CD4-positive, alpha-beta T cell treated with Interferon gamma for 1 hour (primary cell): Measurements from ENCODE around the gene RFX4.
A peak's percentile ranks its signal among the peaks of the same experiment; 100 is the strongest.

Source experiments
- DNase-seq: peaks from one replicate; pipeline ENCODE4 v3.0.0-alpha.2; 2020

RFX4 gene

DNA sequence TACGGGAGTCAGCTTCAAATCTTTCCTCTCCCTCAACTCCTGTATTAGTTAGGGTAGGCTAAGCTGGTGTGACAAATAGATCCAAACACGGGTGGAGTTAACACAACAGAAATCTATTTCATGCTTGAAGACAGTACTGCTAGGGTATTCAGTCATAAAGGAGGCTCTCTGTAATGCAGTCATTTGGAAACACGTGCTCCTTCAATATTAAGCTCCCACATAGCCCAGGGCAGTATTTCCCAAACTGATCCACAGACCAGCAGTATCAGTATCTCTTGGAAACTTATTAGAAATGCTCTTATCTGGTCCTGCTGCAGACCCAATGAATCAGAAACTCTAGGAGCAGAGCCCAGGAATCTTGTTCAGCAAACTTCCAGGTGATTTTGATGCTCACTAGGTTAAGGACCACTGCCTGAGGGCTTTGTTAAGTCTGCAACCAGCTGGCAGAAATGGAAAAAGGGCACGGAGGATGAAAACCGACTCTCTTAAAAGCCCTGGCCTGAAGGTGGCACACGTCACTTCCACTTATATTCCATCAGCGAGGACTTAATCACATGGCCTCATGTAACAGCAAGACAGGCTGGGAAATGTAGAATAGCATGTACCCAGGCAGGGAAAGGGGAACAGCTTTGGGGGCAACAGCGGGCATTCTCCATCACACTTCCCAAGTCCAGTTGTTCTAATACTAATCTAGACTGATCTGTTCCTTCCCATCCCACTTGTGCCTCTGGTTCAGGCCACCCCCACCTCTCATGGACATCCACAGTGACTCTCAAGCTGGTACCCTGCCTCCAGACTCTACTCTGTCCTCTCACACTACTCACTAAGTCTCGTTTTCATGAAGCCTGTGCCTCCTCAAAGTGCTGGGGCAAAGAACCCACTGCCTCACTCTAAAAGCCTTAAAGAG lies 153.5 kb downstream of the RFX4 start:
- peak; percentile 15 for DNase-seq

DNA sequence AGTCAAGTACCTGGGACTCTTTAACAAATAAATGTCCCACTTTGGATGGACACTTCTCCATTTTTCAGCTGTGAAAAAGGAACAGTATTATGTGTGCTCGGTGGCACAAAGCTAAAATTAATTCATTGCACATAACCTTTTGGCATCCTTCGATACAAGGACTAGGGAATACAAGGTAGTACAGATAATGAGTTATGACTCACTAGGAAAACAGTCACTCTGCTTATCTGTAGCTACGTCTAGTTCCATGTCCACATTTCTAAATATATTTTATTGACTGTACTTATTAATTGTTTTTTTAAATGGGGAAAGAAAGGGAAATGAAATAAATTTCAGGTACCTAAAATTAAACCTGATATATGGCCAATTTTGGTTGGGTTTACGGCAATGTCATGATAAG lies 156.5 kb downstream of the RFX4 start:
- no peak for DNase-seq

DNA sequence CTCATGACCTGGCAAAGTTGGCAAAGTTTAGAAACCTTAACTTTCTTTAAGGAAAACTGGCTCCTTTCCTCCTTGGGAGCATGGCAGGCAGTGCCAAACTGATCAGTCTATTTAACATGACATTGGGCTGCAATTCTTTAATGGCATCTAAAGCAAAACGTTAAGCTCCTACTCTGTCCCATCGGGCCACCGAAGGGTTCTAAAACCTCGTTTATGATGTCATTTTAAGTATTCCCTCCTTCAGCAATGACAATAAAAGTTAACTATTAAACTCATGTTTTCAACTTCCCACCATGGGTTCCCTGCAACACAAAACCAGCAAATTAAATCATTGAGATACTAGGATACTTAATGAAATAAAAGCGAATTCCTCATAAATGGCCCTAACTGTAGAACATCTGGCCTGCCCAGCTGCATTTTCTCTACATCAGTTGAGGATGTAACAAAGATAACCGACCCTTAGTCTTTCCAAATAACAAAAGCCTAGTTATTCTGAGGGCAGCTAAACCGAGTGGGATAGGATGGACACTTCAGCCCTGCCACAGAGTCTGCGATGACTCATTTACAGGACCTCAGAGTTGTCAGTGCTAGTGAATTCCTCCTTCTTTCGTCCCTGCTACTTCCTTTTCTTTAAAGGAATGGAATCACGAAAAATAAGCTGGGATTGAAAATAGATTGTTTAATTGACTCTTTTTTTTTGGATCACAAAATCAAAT lies 157.2 kb downstream of the RFX4 start:
- DNase-seq: no peak

DNA sequence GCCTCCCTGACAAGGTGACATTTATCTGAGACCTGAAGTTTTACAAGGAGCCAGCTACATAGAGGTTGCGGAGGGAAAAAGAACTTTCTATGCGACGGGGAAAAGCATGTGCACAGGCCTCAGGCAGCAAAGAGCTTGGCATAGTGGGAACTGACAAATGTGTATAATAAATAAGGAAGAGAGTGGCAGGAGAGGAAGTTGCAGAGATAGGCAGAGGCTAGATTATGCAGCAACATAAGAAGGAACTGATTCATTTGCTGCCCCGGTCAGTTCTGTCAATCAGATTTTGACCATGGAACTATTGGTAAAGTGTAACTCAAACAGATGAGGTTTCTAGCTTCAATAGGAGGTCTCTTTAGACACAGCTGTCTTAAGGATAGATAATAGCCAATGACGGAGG lies 158.0 kb downstream of the RFX4 start:
- no peak for DNase-seq

DNA sequence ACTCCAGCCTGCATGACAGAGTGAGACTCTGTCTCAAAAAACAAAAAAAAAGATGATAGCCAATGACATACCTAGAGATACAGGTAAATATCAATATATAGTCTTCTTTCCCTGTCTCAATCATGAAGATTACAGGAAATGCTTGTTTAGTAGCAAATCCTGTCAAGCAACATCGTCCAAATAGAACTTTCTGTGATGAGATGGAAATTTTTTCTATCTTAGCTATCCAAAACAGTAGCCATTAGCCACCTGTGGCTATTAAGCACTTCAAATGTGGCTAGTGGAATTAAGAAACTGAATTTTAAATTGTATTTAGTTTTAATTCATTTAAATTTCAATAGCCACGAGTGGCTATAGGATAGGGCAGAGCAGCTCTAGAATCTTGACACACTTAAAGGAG lies 158.4 kb downstream of the RFX4 start:
- no peak for DNase-seq

DNA sequence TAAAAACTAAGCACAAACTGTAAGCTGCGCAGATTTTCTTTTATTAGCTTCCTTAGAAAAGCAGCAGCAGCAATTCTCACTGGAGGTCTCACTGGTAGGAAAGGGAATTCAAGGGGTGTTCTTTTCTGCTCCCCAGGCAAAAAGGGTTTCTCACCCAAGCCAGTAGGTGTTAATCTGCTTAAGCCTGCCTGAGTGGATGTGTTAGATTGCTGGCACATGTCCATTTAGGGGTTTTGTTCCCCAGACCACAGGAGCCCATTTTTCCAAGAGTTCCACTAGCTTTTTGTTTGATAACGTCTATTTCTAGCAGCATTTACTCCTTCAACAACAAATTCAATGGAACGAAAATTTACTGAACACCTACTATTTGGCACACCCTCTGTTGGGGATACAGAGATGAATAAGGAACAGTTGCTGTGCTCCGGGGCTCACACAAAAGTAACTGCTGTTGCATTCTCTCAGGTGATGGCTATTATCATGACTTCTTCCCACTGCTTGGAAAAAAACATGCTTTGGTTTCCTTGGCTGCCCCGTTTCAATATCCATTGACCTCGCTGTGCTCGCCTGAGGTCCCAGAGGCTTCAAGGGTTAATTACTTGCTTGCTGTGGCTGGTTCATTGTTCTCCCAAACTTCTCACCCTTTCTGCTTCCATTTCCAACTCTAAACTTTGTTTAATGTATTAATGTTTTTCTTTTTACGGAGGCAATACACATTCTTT lies 160.6 kb downstream of the RFX4 start:
- no peak for DNase-seq

DNA sequence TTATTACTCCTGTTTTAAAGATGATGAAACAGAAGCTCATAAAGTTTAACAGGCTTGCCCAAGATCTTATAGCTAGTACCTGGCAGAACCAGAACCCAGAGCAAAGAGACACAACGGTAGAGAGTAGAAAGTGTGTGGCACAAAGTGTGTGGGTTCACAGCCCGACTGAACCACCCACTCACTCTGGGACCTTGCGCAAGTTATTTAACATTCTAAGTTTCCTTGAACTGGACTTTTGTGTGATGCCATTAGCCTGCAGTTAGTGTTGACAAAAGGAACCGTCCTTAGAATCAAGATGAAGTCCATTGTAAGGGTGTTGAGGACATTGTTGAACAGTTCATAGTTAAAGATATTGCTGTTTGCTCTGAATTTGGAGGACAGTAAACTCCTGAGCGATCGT lies 161.8 kb downstream of the RFX4 start:
- no peak for DNase-seq

DNA sequence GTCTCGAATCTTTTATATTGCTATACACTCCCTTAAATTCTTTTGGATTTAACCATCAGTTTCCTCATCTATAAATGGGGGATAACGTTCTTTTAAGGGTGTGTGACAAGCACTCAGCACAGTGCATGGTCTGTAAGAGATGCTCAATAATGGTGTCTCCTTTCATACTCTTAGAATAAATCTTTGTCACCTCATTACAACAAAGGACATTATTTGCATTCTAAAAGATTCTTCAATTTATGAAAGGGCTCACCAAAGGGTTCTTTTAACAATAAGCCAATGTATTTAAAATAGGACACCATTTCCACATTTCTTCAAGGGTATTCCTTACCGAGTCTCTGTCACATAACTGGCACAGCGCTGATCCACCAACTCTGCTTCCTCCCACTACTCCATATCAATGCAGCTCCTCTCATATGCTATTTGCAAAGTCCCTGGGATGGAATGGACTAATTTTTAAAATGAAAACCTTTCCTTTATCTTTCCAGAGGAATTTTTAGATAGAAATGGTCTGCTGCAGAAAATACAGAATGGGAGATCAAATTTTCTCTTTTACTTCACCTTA lies 162.5 kb downstream of the RFX4 start:
- no peak for DNase-seq

DNA sequence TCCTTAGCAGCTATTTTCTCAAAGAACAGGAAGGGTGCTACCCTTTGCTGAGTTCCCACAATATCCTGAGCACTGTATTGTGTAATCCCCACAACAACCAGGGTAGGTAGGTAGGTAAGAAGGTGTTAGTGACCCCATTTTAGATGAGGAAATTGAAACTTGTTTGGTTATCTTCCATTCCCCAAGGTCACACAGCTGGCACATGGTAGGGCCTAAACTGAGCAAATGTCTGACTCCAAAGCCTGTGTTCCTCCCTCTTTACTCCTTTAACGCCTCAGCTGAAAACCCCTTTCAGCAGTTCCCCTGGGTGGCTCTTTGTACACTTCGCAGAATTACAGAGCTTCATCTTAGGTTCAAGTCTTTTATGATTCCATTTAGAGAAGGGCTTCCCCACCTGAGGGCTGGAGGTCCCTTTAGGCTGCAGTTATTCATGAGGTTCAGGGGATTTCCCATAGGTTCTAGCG lies 165.2 kb downstream of the RFX4 start:
- peak; percentile 43 for DNase-seq

DNA sequence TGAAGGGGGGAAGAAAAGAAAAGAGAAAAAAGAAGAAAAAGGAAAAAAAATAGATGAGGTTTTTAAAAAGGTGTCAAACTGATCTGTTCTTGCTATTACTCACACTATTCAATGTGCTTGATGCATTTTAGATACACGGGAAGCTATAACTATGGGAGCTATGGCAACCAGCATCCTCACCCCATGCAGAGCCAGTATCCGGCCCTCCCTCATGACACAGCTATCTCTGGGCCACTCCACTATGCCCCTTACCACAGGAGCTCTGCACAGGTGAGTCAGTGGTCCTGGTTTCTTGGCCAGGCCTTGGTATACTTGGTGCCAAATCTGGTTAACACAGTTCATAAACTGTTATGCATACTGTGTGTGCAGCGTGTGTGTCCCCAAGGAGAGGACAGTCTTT lies 167.7 kb downstream of the RFX4 start:
- no peak for DNase-seq

DNA sequence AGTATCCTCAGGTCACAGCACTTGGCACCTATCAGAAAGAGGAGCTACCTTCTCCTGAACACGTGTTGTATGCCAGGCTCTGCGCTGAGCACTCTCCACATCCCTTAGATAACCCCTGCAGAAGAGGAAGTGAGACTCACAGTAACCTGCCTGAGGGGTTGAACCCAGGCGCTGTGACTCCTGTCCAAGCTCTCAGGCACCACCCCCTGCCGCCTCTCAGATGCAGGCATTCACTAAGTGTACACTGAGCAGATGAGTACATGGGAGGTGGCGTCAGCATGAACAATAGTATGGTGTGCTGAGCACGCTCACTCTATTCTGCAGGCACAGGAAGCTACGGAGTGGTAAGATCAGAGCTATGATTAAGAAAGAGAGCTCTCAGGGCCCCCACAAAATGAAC lies 170.7 kb downstream of the RFX4 start:
- peak; percentile 51 for DNase-seq

DNA sequence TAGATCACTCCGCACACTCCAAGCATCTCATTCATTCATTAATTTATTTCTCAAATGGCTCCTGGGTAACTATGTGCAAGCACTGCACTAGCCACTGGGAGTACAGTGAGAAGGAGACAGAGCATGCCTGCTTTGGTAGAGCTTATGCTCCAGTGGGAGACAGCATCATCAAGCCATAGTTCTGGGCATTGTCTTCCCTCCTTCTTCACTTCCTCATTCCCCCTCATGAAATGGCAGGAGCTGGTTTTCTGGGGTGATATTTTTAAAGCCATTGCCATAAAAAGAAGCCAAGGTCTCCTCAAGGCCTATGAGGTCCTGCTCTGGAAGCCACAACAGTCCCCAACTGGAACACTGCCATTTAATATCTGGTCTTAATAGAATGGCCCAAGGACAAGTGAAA lies 171.5 kb downstream of the RFX4 start:
- no peak for DNase-seq

DNA sequence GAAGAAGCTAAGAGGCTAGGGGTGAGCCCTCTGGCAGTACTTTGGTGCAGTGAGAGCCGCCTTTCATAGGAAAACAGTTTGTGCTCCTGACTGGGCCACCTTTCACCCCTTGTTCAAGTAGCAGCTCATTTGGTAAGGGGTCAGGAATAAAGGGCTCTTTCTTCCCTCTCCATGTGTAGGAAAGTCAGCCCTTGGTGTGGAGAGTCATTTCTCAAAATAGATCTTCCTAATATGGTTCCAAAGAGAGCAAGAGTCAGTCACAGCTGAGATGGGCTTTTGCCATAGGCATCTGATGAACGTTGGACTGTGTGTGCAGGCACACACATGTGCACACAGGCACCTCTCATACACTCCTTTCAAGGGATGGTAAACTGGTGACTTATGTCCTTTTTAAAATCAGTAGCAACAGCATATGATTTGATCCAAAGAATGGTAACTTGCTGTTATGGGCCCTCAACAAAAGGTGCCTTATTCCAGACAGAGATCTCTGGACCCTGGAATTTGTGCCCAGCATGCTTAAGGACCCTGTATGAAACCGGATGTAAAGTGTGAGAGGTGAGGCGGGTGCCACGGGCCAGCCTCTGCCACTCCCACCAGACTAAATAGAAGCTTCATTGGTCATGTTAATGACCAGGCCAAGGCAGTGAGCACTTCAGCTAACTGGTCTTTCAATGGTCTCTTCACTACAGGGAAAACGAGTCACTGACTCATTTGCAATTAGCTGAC lies 175.0 kb downstream of the RFX4 start:
- DNase-seq: no peak

DNA sequence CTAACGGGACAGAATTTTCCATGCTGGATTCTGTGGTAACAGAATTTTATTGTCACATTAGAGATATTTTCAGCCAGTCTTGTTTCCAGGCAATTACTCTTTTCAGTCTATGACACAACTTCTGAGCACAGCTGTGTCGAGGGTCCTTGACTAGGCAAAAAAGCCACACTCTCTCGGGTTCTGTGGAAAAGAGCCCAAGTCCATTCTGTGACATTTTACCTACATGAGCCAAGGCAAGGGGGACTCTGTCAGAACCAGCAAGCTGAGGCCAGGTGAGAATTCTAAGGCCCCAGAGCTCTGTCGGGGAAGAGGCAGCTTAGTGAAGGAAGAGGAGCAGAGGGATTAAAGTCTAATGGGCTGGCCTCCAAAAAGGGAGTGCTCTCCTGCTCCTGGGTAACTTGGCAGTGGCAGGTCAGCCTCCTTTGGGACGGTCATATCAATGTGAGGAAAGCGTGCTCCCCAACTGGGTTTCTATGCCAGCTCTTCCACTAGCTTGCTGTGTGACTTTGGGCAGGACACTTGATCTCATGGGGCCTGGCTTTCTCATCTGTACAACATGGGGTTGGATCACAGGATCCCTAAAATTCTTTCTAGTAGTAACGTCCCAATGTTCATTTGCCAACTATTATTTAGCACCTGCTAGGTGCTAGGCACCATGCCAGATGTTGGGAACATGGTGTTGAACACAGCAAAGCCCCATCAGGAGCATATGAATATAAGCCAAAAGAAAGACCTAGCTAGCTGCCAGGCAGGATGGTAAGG lies 175.7 kb downstream of the RFX4 start:
- DNase-seq: no peak

DNA sequence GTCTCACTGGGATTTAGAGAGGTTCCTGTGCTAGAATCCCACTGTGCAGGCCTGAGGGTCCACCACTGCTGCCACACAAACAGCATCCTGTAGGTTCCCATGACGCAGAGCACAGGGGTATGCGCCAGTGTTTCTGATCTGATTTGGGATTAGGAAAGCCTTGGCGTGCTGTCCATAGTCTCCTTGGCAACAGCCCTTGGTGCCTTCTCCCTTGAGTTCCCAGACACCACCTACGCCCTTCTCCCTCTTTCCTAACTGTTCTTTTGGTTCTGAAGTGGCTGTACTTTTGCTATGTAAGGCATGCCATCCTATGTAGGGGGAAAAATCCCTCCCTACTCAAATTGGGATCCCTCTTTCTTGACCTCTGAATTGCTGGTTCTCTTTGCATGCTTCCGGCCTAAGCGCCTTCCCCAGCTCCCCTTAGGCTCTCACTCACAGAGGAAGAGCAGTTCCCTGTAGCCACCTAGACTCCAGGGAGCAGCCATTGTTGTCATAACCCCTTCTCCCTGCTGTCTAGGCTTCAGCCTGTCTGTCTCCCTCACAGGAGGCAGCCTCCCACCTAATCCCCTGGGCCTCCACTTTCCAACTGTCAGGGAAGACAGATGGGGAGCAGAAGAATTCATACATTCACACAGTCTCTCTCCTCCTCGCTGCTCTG lies 176.9 kb downstream of the RFX4 start:
- DNase-seq: no peak

DNA sequence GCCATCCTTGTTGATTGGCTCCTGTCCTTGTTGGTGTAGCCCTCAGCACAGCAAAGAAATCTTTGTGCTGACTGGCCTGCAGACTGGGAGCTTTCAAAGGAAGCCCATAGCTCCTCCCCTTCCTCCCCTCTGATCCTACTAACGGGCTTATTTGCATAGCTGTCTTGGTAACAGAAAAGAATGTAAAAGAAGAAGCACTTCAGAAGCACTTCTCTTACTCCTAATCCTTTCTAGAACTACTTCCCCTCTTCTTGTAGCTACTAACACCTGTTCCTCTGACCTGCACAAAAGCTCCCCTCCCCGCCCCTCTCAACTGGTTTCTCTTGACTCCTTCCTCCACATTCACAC lies 177.4 kb downstream of the RFX4 start:
- peak; percentile 42 for DNase-seq

DNA sequence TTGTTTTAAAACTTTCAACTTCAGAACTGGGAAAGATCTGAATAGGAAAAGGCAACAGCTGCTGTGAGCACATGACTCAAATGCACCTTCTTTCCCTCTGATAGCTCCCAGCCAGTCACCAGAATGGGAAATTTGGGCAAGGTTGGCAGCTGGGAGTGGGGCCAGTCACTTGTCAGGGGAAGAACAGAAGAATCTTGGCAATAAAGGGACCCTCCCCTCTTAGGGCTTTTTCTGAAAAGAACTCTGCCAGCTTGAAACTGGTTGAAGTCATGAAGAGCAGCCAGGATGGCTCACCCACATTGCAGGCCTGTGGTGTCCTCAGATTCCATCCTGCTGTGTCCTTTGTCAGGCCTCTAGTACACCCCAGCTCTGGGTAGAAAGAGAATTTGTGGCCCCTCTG lies 181.4 kb downstream of the RFX4 start:
- no peak for DNase-seq

DNA sequence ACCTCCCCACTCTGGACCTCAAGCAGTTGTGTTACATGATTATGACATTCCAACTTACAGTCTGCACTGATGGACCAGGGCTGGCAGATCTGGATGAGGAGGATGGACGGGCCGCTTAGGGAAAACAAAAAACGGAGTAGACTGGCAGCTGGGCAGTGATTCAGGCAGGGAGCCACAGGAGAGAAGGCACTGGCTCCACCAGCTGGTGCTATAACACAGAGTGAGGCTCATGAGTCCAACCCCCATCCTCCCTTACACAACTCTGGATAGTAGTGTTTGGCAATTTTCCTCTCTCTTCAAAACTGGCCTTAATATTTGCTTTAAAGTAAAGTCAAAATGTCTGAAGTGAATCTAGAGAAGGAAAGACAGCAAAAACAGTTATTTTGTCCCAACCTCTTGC lies 181.9 kb downstream of the RFX4 start:
- DNase-seq: no peak

DNA sequence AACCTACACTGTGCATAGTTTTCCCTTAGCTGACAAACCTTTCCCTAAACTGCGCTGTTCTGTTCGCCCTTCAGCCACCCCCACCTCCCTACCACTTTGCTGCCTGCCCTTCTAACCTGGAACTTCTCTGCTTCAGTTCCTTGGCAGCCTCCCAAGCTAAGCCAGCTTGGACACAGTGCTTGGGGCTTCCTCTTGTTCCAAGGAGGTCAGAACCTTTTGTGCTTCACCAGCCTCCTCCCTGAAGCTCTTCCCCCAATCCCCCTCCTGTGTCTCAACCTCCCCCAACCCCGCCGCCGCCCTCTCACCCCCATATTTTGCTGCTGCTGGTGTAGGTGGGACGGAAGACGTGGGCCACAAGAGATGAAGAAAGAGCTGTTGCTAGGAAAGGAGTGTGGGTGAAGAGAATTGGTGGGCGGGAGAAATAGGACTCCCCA lies 183.6 kb downstream of the RFX4 start:
- DNase-seq: no peak

DNA sequence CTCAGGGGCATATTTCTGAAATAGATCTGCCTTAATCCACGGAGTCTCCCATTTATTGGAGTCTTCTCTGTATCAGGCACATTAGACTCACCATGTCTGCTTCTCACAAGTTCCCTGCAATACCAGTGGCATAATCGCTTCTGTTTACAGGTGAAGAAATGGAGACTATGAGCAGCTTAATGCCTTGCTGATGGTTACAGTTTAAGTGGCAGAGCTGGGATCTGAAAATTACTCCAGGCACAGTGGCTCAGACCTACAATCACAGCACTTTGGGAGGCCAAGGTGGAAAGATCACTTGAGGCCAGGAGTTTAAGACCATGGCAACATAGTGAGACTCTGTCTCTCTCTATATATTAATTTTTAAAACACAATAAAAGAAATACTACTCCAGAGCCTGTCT lies 184.4 kb downstream of the RFX4 start:
- DNase-seq: no peak
